ENCODE results near the gene TMCO2. TPM values are rescaled to one million over a fixed set of nuclear protein-coding genes. Genes with fewer than 3 reads are reported as not detected.
A peak's percentile ranks its signal among the peaks of the same experiment; 100 is the strongest.

TMCO2 gene
- total RNA-seq, 1 experiment from 2014 or later, result not detected

GRCh38 chr1:40257313-40257687 is 9.6 kb downstream of the TMCO2 start:
- DNase-seq (ENCODE audit: extremely low read depth, low read depth), result no peak

DNA sequence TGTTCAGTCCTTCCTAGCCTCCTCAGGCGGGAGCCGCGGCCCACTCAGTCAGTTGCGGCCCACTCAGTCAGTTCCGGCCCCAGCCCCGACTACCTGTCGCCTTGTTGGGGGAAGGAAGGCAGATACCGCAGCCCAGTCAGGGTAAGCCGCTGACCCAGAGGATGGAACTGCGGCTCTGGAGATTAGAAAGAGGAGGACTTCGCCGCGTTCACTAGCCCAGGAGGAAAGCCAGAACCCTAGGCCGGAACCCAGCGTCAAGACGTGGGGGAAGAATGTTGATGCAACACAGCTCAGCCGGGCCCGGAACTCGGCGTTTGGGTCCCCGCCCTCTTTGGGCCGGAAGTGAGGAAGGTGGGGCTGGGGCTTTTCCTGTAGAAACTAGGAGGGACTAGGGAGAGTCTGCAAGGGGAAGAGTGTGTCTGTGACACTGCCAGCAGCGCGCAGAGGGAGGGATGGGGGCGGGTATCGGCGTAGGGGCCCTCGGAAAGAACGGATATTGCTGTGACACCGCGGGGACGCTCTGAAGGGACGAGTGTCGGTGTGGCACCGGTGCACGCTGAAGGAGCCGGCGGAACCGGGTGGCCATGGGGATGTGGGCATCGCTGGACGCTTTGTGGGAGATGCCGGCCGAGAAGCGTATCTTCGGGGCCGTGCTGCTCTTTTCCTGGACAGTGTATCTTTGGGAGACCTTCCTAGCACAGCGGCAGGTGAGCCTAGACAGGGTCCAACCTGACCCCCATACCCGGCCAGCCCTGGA is 10.1 kb downstream of the TMCO2 start, which contains the start of gene ZMPSTE24:
TSS of gene ZMPSTE24 (plus strand) at position 549 of the 757 bp plus-strand sequence. CDS start at position 585, 36 bp downstream.
- DNase-seq (ENCODE audit: extremely low read depth, low read depth), result peak; percentile 93

- no peak for DNase-seq (ENCODE audit: extremely low read depth, low read depth)
Measured at GRCh38 chr1:40258445-40258769, 10.7 kb downstream of the TMCO2 start.

- DNase-seq (ENCODE audit: extremely low read depth, low read depth), result no peak
Measured at GRCh38 chr1:40264354-40264781, 16.6 kb downstream of the TMCO2 start.

DNA sequence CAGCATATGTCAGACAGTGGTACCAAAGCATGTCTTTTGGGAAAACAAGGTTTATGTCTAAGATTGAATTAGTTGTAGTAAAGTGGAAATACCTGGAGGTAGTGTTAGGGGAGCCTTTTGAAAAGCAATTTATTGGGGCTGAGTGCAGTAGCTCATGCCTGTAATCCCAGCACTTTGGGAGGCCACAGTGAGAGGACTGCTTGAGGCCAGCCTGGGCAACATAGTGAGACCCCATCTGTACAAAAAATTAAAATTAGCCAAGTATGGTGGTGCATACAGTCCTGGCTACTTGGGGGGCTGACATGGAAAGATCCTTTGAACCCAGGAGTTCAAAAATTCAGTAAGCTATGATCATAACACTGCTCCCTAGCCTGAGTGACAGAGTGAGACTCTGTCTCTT is 17.6 kb downstream of the TMCO2 start:
- no peak for DNase-seq (ENCODE audit: extremely low read depth, low read depth)

GRCh38 chr1:40265919-40266318 is 18.2 kb downstream of the TMCO2 start:
- no peak for DNase-seq (ENCODE audit: extremely low read depth, low read depth)

GRCh38 chr1:40266786-40267535 is 19.2 kb downstream of the TMCO2 start:
- DNase-seq (ENCODE audit: extremely low read depth, low read depth), result no peak

DNA sequence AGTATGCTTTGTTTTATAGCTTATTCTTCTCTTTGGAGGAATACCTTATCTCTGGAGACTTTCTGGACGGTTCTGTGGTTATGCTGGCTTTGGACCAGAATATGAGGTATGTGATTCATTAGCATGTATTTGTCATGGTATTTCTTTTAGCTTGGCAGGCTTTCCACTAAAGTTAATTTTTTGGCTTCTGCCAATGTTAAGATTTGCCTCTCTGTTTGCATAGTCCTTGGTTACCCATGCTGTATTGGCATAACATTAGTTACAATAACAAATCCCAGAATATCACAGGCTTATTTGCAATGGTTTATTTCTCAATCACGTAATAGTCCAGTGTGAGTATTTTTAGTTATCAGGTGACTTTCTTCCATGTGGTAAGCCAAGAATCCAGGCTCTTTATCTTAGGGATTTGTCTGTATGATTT is 20.0 kb downstream of the TMCO2 start:
- DNase-seq (ENCODE audit: extremely low read depth, low read depth), result peak; percentile 48

- DNase-seq (ENCODE audit: extremely low read depth, low read depth), result no peak
Measured at GRCh38 chr1:40268211-40268610, 20.5 kb downstream of the TMCO2 start.

DNA sequence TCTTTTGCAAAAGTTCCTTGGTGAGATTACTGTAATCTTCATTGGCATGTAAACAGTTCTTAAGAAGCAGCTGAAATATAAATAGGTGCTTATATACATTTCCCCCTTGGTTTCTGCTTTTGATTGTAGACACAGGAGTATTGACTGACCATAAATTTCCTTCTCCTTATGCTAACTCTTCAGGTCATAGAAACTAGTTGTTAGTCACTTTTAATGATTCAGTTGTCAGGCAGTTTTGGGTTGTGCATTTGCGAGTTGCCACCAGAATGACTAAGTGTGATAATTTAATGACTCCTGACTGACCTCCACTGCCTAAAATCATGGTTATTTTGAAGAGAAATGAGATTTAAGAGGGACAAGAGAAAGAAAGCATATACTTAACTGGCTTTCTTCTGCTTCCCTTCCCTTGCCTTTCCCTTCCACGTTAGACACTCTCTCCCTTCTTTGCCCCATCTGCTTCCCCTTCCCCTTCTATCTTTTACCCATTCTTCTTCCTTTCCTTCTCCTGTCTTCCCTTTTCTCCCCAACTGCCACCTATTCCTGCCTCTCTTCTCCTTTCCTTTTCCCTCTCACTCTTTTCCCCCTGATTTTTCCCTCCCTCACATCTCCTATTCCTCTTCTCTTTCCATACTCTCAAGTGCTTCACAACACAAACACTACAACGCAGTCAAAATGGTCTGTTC is 22.6 kb downstream of the TMCO2 start:
- DNase-seq (ENCODE audit: extremely low read depth, low read depth), result peak; percentile 33

DNA sequence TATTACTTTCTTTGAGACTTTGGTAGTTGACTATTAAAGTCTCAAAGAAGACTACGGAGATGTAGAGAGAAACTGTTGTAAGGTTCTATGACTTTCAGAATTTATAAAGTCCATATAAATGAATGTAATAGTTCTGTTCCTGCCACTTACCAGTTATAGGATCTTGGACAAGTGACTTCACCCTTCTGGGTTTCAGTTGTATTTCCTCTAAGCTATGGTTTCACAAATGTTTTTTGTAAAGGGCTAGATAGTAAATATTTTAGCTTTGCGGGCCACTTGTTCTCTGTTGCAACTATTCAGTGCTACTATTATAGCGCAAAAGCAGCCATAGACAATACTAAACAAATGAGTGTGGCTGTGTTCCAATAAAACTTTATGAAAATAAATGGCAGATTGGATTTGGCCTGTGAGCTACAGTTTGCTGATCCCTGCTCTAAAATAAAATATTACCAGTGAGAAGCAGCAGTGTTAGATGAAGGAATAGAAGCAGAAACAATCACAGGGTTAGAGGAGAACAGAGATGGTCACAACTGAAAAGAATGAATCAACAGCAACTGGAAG is 25.0 kb downstream of the TMCO2 start:
- DNase-seq (ENCODE audit: extremely low read depth, low read depth), result no peak

DNA sequence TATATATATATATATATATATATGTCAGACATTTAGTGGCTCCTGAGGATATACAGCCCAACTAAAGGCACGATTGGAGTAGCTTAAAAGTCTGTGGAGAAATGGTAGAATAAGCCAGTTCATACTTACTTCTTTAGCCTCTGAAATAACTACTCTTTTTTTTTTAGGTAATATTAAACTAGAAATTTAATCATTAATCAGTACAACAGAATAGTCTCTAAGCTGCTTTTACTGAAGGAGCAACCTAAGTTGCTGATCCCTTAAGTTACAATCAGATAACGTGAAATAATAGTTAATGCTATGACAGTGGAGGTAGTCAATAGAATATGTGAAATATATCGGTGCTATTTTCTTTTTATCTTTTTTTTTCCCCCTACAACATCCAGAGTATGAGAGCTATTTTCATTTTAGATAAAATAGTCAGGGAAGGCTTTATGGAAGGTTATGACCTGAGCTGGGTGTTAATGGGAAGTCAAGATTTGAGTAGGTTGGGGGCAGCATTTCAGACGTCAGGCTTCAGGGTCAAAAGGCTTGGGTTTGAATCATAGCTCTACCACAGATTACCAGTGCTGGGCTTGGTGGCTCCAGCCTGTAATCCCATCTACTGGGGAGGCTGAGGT is 25.9 kb downstream of the TMCO2 start:
- DNase-seq (ENCODE audit: extremely low read depth, low read depth), result no peak

GRCh38 chr1:40274331-40274730 is 26.6 kb downstream of the TMCO2 start:
- DNase-seq (ENCODE audit: extremely low read depth, low read depth), result peak; percentile 69

- no peak for DNase-seq (ENCODE audit: extremely low read depth, low read depth)
Measured at GRCh38 chr1:40276122-40276521, 28.4 kb downstream of the TMCO2 start.

GRCh38 chr1:40281853-40282252 is 34.1 kb downstream of the TMCO2 start:
- DNase-seq (ENCODE audit: extremely low read depth, low read depth), result peak; percentile 33

- DNase-seq (ENCODE audit: extremely low read depth, low read depth), result no peak
Measured at GRCh38 chr1:40291293-40291692, 43.6 kb downstream of the TMCO2 start.

DNA sequence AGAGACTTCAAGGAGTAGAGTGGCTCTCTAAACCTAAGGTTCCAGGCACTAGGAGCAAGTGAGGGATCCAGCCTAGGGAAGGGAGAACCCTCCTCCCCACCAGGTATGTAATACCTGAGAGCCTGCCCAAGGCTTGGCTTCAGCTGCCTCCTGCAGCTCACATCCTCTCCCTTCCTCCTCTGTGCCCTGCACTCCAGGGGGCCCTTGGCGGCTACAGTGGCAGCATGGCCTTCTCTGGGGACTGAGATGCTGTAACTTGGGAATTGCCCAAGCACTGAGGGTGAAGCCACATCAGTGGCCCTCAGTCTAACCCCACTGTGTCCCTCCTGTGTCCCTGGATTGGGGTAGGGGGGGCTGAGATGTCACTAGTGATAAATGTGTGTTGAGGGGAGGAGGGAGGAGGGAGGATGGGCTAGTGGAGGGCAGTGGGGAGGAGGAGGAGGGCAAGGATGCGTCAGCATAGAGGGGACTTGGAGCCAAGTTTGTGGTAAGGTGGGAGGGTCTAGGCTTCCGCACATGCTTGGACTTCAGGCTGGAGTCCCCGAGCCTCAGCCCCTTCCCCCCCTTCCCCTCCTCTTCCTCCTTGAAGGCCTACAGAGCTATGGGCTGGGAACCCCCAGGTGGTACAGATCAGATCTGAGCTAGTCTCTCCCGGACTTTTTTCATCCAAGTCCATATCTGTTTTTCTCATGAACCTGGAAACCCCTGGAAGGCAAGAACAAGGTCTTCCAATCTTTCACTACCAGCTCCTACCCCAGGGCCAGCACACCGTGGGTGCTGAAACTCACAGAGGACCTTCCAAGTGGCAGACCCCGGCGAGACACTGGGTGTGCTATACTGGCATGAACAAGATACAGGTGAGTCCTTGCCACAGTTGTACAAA is 51.9 kb downstream of the TMCO2 start:
- no peak for DNase-seq (ENCODE audit: extremely low read depth, low read depth)

- no peak for DNase-seq (ENCODE audit: extremely low read depth, low read depth)
Measured at GRCh38 chr1:40300249-40300567, 52.5 kb downstream of the TMCO2 start.

- DNase-seq (ENCODE audit: extremely low read depth, low read depth), result no peak
Measured at GRCh38 chr1:40300651-40301050, 52.9 kb downstream of the TMCO2 start.

GRCh38 chr1:40301066-40301465 is 53.3 kb downstream of the TMCO2 start:
- no peak for DNase-seq (ENCODE audit: extremely low read depth, low read depth)

Data from NCI-H460 (cell line).